Activated CD4-positive, CD25-positive, alpha-beta regulatory T cell (primary cell): Measurements from ENCODE around the gene ACAP3.
A peak's percentile ranks its signal among the peaks of the same experiment; 100 is the strongest.

Experiments
- DNase-seq, 4 experiments: peaks; one replicate each; lab custom pipeline; 2025; lab: John Stamatoyannopoulos, UW

ACAP3 gene

DNA sequence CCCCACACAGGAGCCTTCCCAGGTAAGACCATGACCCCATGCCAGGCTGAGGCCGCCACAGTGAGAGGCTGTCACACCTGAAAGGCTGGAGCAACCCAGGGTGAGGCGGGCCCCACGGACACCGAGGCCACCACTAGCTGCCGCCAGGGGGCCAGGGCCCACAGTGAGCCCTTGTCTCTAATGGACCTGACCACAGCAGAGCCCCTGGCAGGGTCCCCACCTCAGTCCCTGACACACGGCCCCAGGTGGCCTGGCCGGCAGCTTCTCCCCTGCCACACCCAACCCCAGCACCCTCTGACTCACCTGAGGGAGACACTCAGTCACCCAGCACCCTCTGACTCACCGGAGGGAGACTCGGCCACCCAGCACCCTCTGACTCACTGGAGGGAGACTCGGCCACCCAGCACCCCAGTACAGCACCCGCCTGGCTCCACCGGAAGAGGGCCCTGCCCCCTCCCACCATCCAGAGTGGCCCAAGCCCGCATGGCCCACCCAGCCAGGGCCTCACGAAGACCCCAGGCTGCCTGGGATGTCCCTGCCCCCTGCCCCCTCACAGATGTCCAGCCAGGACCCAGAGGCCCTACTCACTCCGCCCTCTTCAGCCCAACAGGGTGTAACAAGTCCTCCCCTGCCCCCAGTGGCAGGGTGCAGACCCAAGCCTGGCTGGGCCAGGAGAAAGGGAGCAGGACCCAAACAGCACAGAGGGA, 37.1 kb upstream of the ACAP3 start:
- peak in 2 of 4 experiments; percentile 17 to 29 for DNase-seq

DNA sequence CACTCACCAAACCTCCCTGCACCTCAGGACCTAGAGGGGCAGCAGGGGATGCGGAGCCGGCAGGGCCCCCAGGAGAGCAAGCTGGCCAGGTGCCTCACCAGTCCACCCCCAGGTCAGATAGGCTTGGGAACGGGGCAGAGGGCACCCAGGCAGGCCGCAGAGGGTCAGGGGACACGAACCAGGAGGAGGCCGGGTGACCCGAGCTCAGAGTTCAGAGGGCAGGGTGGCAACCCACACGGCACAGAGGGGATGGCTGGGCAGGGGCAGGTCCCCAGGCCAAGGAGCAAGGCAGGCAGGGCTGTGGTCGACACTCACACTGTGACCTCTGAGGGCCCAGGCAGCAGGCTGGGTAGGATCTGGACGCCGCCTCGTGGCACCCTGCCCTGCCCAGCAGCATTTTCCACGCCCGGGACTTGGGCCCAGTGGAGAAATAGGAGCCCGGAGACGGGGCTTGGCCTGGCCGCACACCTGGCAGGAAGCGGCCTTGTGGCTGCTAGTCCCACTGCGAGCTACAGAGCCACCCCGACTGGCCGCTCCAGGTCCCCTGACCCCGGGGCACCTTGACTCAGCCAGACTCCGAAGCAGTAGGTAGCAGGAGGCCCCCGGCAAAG, 36.2 kb upstream of the ACAP3 start:
- no peak for DNase-seq

DNA sequence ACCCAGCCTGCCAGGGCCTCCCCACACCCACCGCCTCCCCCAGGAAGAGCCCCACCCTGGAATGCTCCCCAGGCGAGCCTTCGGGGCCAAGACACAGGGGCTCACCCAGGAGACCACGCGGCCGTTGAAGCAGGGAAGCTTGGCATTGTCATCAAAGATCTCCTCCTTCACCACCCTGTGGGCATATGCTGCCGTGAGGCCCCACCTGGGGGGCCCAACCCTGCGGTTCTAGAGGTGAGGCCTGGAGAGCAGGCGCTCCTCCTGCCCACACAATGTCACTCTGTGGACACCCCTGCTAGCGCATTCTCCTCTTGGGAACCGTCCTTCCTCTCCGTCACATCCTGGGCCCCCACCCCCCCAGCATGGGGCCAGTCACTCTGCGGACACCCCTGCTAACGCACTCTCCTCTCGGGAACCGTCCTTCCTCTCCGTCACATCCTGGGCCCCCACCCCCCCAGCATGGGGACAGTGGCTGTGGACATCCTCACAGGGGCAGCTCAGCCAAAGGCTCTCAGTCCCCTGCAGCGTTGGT, 34.9 kb upstream of the ACAP3 start:
- no peak for DNase-seq

DNA sequence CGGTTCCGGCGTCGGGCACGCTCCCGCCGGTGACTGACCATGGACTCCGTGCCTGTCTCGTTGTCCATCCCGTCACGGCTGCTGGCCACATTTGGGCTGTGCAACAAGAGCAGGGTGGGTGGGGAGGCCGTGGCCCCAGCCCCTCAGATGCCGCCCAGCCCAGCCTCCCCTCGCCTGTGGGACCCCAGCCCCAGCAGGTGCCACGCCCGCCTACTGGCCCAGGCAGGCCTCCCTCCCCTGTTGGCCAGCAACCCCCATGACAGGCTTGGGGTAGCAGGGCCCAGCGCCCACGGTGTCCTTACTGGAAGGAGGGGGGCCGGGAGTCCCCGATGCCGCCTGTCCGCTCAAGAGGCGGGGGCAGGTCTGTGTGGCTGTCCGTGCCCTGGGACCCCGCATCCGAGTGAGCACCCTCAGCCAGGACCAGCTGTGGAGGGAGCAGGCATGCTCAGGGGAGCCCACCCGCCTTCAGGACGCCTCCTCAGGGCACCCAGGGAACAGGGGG, 34.4 kb upstream of the ACAP3 start:
- no peak for DNase-seq

DNA sequence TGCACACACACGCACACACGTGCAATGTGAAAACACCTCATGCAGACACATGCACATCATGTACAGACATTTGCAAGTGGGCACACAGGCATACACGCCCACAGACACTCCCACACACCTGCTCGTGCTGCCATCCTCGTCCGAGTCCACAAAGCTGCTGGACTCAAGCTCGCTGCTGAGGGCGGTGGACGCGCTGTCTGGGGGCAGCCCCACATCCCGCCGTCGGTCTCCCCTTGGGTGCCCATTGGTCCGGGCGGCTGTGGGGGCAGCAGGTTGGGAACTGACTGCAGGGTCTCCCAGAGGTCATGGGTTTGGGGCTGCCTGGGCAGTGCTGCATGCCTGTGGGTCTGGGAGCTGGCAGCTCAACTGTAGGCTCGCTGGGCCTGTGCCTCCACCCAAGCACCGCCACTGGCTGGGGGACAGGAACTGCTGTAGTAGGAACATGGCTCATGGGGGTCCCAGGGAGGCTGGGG, 33.9 kb upstream of the ACAP3 start:
- DNase-seq = no peak

DNA sequence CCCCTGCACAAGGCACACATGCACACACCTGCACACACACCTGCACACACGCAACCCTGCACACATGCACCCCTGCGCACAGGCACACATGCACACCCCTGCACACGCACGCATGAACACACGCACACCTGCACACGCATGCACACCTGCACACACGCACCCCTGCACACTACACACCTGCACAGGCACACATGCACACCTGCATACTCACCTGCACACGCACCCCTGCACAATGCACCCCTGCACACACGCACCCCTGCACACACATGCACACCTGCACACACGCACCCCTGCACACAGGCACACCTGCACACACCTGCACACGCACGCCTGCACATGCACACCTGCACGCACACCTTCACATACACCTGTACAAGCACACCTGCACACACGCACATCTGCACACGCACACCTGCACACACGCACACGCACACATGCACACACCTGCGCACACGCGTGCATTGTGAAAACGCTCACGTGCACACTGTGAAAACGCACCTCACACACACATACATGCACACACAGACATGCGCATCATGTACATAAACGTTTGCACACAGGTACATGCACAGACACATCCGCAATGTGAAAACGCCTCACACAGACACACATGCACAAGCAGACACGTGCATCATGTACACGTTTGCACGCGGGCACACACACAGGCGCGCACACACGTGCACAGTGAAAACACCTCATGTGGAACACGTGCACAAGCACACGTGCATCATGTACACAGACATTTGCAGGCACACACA, 33.2 kb upstream of the ACAP3 start:
- no peak for DNase-seq

DNA sequence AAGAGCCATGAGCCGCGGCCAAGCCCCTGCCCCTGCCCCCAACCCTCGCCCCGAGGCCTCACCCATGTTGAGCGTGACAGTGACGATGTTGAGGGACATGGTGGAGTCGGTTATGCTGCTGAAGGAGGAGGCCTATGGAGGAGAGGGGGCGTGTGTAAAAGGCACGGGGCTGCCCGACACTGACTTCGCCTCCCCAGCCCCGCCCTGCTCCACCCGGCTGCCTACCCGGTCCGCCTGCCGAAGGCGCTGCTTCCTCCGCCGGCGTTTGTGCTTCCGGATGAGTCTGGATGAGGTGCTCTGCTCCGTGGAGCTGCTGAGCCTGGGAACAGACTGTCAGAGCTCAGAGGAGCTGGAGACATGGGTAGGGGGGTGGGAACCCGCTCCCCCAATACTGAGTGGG, 32.5 kb upstream of the ACAP3 start:
- no peak for DNase-seq

DNA sequence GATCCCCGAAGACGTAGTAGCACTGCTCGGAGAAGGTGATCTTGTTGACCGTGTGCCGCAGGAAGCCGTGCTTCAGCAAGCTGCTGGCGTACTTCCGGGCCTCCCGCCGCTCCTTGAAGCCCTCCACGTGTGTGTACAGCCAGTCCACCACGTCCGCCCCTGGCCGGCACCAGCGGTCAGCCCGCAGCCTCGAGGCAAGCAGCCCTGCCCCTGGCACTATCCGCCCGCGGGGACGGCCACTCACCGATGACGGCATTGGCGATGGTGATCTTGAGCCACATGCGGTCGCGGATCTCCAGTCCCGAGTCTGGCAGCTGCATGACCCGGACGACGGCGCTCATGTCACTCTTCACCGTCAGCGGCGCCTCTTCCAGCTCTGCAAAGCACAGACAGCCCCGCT, 30.5 kb upstream of the ACAP3 start:
- DNase-seq = no peak

DNA sequence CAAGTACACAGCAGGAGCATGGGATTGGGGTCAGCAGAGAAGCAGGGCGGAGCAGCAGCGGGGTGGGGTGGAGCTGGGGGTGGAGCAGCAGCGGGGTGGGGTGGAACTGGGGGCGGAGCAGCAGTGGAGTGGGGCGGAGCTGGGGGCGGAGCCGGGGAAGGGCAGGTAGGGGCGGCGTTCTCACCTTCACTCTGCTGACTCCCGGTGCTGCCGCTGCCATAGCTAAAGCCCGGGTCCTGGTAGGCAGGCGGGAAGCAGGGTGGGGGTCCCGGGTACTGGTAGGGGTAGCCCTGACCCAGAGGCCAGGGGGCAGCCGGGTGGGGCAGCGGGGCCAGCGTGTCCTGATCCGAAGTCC, 30.0 kb upstream of the ACAP3 start:
- DNase-seq = no peak

DNA sequence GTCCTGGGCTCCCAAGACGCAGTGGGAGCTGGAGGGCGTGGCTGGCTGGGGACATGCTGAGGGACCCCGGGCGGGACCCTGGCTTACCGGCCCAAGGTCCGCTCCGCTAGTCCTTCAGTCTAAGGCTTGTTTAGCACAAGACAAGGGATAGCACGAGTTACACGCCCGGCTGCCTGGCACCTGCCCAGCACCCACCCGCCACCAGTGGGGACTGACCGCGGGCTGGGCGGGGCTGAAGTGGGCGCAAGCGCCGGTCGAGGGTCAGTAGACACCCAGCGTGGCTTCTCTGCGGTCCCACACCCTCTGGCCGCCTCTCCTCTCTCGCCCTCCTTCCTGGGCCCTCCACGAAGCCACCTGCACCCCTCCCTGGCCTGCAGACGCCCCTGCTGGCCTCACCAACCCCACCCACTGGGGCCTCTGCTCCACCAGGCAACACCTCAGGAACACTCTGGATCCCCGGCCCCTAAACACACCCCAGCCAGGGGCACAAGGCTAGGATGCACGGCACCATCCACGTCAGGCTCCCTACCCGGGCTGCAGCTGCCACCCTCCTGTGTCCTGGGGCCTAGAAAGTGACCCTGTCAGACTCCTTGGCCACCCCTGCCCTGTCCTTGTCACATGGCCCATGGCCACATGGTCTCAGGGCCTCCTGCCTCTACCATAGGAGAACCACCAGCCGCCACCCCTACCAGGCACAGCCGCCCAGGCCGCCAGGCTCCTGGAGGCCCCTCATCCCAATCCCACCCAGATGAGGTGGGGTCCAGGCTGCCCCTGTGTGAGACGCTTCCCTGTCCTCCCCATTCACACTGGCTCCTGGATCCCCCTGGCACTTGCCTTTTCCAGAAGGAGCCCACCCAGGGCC, 29.4 kb upstream of the ACAP3 start:
- DNase-seq = no peak

DNA sequence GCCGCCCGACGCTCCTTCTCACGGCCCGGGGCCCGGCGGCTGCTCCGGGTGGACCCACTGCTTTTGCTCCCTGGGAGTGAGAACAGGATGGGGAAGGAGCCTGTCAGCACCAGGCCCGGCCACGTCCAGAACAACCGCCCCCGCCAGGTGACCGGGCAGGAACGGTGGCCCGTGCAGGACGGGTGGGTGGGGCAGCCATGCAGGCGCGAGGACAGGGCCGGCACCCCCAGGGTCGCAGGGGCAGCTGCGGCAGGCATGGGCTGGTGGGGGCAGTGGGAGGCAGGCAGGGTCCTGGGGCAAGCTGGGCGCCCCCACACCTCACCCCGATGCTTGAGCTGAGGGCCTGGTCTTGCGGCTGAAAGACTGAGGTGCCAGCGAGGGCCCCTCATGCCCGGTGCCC, 28.7 kb upstream of the ACAP3 start:
- DNase-seq = no peak

DNA sequence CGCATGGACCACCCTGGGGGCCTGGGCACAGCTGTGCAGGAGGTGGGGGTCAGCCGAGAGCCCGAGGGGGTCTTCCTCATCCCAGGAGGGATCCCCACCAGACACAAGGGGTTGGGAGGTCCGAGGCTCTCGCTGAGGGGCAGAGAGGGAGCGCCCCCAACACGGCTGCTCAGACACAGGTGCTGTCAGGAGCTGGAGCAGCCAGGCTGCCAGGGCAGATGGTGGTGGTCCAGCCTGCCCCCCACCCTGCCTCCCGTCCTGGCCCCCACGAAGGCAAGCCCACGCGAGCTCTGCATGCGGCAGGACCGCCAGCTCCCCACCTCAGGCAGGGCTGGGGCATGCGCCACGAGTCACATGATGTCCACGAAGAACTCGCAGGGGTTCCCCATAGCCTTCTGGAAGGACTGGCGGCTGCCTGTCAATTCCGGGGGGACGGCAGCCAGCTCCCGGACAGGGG, 28.1 kb upstream of the ACAP3 start:
- DNase-seq = no peak

DNA sequence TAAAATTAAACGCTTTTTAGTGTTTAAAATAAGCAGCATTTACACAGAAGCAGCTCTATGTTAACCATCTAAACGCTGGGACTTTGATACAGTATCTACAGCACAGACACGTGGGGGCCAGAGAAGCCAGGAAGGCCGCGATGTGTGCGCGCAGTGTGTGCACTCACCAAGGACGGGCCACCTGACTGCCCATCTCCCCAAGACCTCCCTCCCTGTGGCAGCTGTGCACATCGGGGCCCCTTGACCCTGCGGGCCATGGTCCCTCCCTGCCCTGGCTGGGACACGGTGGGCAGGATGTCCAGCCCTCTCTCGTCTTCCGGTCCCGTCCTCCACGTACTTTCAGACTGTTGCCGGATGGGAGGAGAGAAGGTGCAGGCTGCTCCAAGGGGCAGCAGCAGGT, 27.6 kb upstream of the ACAP3 start:
- DNase-seq = no peak

DNA sequence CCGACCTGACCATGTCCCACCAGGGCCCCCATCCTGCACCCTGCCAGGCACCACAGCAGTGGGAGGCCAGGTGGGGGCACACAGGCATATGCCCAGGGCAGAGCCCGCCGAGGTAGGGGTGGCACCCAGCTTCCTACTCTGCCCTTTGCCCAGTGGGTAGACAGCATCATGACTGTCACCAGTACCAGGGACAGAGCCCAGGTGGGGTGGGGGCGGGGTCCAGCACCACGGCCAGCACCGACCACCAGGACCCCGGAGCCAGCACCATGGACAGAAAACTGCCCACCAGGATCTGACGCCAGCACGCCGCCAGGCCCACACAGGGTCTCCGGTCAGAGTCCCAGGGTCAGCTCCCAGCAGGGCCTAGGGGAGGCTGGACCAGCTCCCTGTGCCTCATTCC, 27.1 kb upstream of the ACAP3 start:
- DNase-seq = no peak

DNA sequence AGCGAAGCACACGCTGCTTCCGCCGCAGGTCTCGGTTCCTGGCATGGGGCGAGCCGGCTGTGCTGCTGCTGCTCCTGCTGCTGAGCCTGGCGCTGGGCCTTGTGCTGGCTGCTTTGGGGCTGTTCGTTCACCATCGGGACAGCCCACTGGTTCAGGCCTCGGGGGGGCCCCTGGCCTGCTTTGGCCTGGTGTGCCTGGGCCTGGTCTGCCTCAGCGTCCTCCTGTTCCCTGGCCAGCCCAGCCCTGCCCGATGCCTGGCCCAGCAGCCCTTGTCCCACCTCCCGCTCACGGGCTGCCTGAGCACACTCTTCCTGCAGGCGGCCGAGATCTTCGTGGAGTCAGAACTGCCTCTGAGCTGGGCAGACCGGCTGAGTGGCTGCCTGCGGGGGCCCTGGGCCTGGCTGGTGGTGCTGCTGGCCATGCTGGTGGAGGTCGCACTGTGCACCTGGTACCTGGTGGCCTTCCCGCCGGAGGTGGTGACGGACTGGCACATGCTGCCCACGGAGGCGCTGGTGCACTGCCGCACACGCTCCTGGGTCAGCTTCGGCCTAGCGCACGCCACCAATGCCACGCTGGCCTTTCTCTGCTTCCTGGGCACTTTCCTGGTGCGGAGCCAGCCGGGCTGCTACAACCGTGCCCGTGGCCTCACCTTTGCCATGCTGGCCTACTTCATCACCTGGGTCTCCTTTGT, 26.0 kb upstream of the ACAP3 start:
- no peak for DNase-seq

DNA sequence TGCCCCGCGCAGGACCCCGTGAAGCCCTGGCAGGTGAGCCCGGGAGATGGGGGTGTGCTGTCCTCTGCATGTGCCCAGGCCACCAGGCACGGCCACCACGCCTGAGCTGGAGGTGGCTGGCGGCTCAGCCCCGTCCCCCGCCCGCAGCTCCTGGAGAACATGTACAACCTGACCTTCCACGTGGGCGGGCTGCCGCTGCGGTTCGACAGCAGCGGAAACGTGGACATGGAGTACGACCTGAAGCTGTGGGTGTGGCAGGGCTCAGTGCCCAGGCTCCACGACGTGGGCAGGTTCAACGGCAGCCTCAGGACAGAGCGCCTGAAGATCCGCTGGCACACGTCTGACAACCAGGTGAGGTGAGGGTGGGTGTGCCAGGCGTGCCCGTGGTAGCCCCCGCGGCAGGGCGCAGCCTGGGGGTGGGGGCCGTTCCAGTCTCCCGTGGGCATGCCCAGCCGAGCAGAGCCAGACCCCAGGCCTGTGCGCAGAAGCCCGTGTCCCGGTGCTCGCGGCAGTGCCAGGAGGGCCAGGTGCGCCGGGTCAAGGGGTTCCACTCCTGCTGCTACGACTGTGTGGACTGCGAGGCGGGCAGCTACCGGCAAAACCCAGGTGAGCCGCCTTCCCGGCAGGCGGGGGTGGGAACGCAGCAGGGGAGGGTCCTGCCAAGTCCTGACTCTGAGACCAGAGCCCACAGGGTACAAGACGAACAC, 25.2 kb upstream of the ACAP3 start:
- no peak for DNase-seq

DNA sequence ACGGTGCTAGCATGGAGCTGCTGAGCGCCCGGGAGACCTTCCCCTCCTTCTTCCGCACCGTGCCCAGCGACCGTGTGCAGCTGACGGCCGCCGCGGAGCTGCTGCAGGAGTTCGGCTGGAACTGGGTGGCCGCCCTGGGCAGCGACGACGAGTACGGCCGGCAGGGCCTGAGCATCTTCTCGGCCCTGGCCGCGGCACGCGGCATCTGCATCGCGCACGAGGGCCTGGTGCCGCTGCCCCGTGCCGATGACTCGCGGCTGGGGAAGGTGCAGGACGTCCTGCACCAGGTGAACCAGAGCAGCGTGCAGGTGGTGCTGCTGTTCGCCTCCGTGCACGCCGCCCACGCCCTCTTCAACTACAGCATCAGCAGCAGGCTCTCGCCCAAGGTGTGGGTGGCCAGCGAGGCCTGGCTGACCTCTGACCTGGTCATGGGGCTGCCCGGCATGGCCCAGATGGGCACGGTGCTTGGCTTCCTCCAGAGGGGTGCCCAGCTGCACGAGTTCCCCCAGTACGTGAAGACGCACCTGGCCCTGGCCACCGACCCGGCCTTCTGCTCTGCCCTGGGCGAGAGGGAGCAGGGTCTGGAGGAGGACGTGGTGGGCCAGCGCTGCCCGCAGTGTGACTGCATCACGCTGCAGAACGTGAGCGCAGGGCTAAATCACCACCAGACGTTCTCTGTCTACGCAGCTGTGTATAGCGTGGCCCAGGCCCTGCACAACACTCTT, 24.5 kb upstream of the ACAP3 start:
- no peak for DNase-seq

DNA sequence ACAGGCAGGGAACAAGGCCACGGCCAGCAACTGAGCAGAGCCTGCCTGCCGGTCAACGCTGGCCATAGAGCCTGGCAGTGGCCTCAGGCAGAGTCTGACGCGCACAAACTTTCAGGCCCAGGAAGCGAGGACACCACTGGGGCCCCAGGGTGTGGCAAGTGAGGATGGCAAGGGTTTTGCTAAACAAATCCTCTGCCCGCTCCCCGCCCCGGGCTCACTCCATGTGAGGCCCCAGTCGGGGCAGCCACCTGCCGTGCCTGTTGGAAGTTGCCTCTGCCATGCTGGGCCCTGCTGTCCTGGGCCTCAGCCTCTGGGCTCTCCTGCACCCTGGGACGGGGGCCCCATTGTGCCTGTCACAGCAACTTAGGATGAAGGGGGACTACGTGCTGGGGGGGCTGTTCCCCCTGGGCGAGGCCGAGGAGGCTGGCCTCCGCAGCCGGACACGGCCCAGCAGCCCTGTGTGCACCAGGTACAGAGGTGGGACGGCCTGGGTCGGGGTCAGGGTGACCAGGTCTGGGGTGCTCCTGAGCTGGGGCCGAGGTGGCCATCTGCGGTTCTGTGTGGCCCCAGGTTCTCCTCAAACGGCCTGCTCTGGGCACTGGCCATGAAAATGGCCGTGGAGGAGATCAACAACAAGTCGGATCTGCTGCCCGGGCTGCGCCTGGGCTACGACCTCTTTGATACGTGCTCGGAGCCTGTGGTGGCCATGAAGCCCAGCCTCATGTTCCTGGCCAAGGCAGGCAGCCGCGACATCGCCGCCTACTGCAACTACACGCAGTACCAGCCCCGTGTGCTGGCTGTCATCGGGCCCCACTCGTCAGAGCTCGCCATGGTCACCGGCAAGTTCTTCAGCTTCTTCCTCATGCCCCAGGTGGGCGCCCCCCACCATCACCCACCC, 23.6 kb upstream of the ACAP3 start, which contains the start of gene TAS1R3:
Gene TAS1R3, plus strand, starts transcription at position 213 of the 898 bp plus-strand sequence. Its CDS starts 66 bp downstream, at position 279.
- no peak for DNase-seq
